Immature natural killer cell (primary cell): ENCODE measurements around the gene RALGDS. TPM values are rescaled to one million over a fixed set of nuclear protein-coding genes. Genes with fewer than 3 reads are reported as not detected.
"Not testable (repeated sequence)": the region's sequence is repeated elsewhere in the genome, so short reads cannot be mapped to it uniquely, and the experiment has no call there.

Source experiments
- DNase-seq, 3 donors: peaks; one replicate each; pipeline ENCODE4 v3.0.0; 2022; ENCODE audit warnings: mixed read lengths in 1 of 3
- H3K27ac Mint-ChIP-seq, 6 donors: one replicate each; pipeline ENCODE4 v1.8.0; 2020; ENCODE audit warnings: mixed read lengths in 6 of 6, mild to moderate bottlenecking in 5 of 6, inconsistent platforms in 4 of 6, moderate library complexity in 3 of 6
- H3K27me3 Mint-ChIP-seq, 3 donors: one replicate each; pipeline ENCODE4 v1.8.0; 2020 to 2021; ENCODE audit warnings: low read depth in 3 of 3, mild to moderate bottlenecking in 3 of 3, mixed read lengths in 3 of 3, moderate library complexity in 3 of 3, inconsistent platforms in 1 of 3
- H3K36me3 Mint-ChIP-seq, 3 donors: one replicate each; pipeline ENCODE4 v1.8.0; 2020; ENCODE audit warnings: mixed read lengths in 3 of 3, inconsistent platforms in 2 of 3, mild to moderate bottlenecking in 2 of 3
- H3K4me1 Mint-ChIP-seq, 2 donors: one replicate each; pipeline ENCODE4 v1.8.0; 2020; ENCODE audit warnings: inconsistent platforms in 2 of 2, mild to moderate bottlenecking in 2 of 2, mixed read lengths in 2 of 2, moderate library complexity in 1 of 2
- H3K4me3 Mint-ChIP-seq, 5 donors: one replicate each; pipeline ENCODE4 v1.8.0; 2020; ENCODE audit warnings: mild to moderate bottlenecking in 5 of 5, mixed read lengths in 5 of 5, inconsistent platforms in 3 of 5, moderate library complexity in 3 of 5
- H3K9me3 Mint-ChIP-seq, 6 donors: one replicate each; pipeline ENCODE4 v1.8.0; 2020; ENCODE audit warnings: mild to moderate bottlenecking in 6 of 6, mixed read lengths in 6 of 6, inconsistent platforms in 4 of 6, moderate library complexity in 3 of 6
- polyA plus RNA-seq, 3 donors: library from polyadenylated mRNA; unstranded; fragments of 300-500 nt; fragmentation: Illumina TruSeq; gene quantifications; one replicate each; pipeline ENCODE4 v1.2.3, GENCODE V29; 2021

Gene RALGDS
- polyA plus RNA-seq, 3 donors from 2014 or later, result 31.2 to 68.8 (median 31.6) TPM

DNA sequence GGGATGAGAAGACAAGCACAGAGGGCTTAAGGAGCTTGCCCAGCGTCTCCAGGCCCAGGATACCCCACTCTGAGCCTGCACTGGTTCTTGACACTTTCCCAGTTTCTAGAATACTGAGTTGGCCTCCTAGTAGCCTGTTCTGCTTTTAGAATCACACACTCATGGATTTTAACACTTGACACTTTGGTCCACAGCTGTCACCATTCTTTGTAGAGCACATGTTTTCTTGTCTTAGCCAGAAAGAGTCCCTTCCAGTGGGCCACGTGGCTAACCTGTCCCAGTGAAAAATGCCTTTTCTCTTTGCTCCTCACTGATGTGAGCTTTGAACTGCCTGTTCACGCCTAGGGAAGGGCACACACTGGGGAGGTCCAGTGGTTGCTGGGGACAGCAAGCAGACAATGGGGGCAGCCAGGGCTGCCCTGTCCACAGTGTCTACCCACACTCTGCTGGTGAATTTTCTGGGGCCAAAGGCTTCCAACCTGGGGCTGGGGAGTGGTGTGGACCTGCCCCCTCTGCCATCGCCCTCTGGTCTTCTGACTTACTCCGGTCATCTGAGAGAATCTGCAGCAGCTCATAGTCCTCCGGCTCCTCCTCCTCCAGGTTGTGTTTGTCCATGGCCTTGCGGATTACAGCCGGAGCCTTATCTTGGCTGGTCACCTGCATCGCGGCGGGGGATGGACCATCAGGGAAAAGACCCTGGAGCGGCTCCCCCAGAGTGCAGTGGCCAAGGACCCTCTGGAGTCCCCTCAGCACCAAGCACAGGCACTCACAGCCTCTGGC lies 21.1 kb downstream of the RALGDS start:
- Mint-ChIP-seq H3K9me3 (peaks cover 0 to 8% (median 3%) of the 10 kb centered on the region in 6 donors), H3K36me3 (peaks cover 26 to 43% (median 30%) of the 10 kb centered on the region in 3 donors), H3K4me3 (no peak overlapping the region), H3K27ac (no peak overlapping the region), H3K4me1 (no peaks in the 10 kb centered on the region), H3K27me3 (peaks cover 2% of the 10 kb centered on the region in 3 donors)
- no peak for DNase-seq

GRCh38 chr9:133098871-133099270 lies 22.2 kb downstream of the RALGDS start:
- H3K4me1 Mint-ChIP-seq, result no peaks in the 10 kb centered on the region
- no peak overlapping the region for H3K27ac Mint-ChIP-seq
- DNase-seq, result no peak
- peaks cover 2% of the 10 kb centered on the region in 3 donors for H3K27me3 Mint-ChIP-seq
- peaks cover 26 to 43% (median 31%) of the 10 kb centered on the region in 3 donors for H3K36me3 Mint-ChIP-seq
- H3K4me3 Mint-ChIP-seq, result no peak overlapping the region
- peaks cover 0 to 8% (median 4%) of the 10 kb centered on the region in 6 donors for H3K9me3 Mint-ChIP-seq

- H3K27me3 Mint-ChIP-seq, result peaks cover 2% of the 10 kb centered on the region in 3 donors
- H3K27ac Mint-ChIP-seq, result no peak overlapping the region
- H3K9me3 Mint-ChIP-seq, result peaks cover 0 to 8% (median 4%) of the 10 kb centered on the region in 6 donors
- DNase-seq, result no peak
- peaks cover 26 to 41% (median 30%) of the 10 kb centered on the region in 3 donors for H3K36me3 Mint-ChIP-seq
- H3K4me3 Mint-ChIP-seq, result no peak overlapping the region
- H3K4me1 Mint-ChIP-seq, result no peaks in the 10 kb centered on the region
Observed at GRCh38 chr9:133098104-133098754, 22.8 kb downstream of the RALGDS start.

- Mint-ChIP-seq H3K4me3 (no peak overlapping the region), H3K27me3 (no peaks in the 10 kb centered on the region), H3K9me3 (peaks cover 0 to 8% (median 3%) of the 10 kb centered on the region in 6 donors), H3K36me3 (peaks cover 26 to 34% (median 27%) of the 10 kb centered on the region in 3 donors), H3K27ac (peak overlapping the region in 1 of 6 donors; percentile 7), H3K4me1 (peaks cover 0 to 1% of the 10 kb centered on the region in 2 donors)
- DNase-seq, result no peak
Observed at GRCh38 chr9:133094842-133095393, 26.1 kb downstream of the RALGDS start.

DNA sequence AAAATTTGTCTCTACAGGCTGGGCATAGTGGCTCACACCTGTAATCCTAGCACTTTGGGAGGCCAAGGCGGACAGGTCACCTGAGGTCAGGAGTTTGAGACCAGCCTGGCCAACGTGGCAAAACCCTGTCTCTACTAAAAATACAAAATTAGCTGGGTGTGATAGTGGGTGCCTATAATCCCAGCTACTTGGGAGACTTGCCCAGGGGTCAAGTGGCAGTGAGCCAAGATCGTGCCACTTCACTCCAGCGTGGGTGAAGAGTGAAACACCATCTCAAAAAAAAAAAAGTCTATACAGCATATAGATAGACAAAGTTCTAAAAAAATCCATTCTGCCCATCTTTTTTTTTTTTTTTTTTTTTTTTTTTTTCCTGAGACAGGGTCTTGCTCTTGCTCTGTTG lies 26.7 kb downstream of the RALGDS start:
- H3K4me3 Mint-ChIP-seq, DNase-seq, H3K4me1 Mint-ChIP-seq, H3K27me3 Mint-ChIP-seq, H3K9me3 Mint-ChIP-seq: not testable (repeated sequence)
- Mint-ChIP-seq H3K36me3 (peaks cover 25 to 32% (median 26%) of the 10 kb centered on the region in 3 donors), H3K27ac (peak overlapping the region in 1 of 6 donors; percentile 17)

DNA sequence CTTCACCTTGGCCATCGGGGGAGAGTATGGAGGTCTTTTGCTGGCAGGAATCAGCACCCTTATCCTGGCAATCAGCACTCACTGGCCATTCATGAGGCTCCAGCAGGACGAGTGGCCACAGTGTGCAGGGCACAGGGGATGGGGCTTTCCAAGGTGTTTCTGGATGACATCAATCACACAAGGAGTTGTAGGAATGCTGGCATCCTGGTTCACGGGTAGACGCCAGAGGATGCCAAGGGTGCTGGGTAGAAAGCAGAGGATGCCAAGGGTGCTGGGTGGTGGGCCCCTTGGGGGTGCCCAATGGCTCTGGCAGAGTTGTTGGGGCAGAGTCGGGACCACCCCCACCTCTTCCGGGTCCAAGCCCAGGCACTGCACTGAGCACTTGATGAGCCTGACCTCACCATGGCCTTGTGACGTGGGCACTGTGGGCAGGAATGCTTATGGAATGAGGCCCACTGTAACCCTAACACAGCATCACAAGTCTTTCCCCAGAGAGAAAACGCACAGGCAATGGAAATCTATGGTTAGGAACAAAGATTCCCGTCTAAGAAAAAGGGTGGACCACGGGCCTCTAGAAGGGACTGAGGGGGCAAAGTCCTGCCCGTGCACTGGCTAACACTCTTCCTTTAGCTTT lies 30.2 kb downstream of the RALGDS start:
- Mint-ChIP-seq H3K4me3 (no peak overlapping the region), H3K27ac (peak overlapping the region in 1 of 6 donors; percentile 18), H3K27me3 (peaks cover 0 to 3% (median 0%) of the 10 kb centered on the region in 3 donors), H3K9me3 (peaks cover 0 to 6% (median under 1%) of the 10 kb centered on the region in 6 donors), H3K36me3 (peaks cover under 1 to 7% (median under 1%) of the 10 kb centered on the region in 3 donors), H3K4me1 (peaks cover 0 to 1% of the 10 kb centered on the region in 2 donors)
- DNase-seq, result no peak

GRCh38 chr9:133090187-133090586 lies 30.9 kb downstream of the RALGDS start:
- Mint-ChIP-seq H3K9me3 (peaks cover 0 to 4% (median 0%) of the 10 kb centered on the region in 6 donors), H3K4me3 (no peak overlapping the region), H3K27ac (no peak overlapping the region), H3K27me3 (peaks cover 0 to 3% (median under 1%) of the 10 kb centered on the region in 3 donors), H3K4me1 (peaks cover 0 to 1% of the 10 kb centered on the region in 2 donors), H3K36me3 (peaks cover 0 to 4% (median 0%) of the 10 kb centered on the region in 3 donors)
- DNase-seq, result no peak

- H3K27ac Mint-ChIP-seq, result peak overlapping the region in 2 of 6 donors; percentile 5 to 69
- H3K36me3 Mint-ChIP-seq, result no peaks in the 10 kb centered on the region
- H3K9me3 Mint-ChIP-seq, result no peaks in the 10 kb centered on the region
- no peak for DNase-seq
- H3K4me3 Mint-ChIP-seq, result no peak overlapping the region
- H3K4me1 Mint-ChIP-seq, result peaks cover 0 to 1% of the 10 kb centered on the region in 2 donors
- H3K27me3 Mint-ChIP-seq, result peaks cover 0 to 3% (median 1%) of the 10 kb centered on the region in 3 donors
Observed at GRCh38 chr9:133089271-133089671, 31.8 kb downstream of the RALGDS start.

- H3K27me3 Mint-ChIP-seq, result peaks cover 0 to 3% (median 1%) of the 10 kb centered on the region in 3 donors
- peaks cover 0 to 1% of the 10 kb centered on the region in 2 donors for H3K4me1 Mint-ChIP-seq
- H3K27ac Mint-ChIP-seq, result peak overlapping the region in 2 of 6 donors; percentile 5 to 69
- H3K9me3 Mint-ChIP-seq, result no peaks in the 10 kb centered on the region
- no peak for DNase-seq
- H3K4me3 Mint-ChIP-seq, result no peak overlapping the region
- H3K36me3 Mint-ChIP-seq, result no peaks in the 10 kb centered on the region
Observed at GRCh38 chr9:133088756-133089155, 32.3 kb downstream of the RALGDS start.

GRCh38 chr9:133088146-133088750 lies 32.8 kb downstream of the RALGDS start:
- no peak overlapping the region for H3K4me3 Mint-ChIP-seq
- peaks cover 0 to 1% of the 10 kb centered on the region in 2 donors for H3K4me1 Mint-ChIP-seq
- no peaks in the 10 kb centered on the region for H3K36me3 Mint-ChIP-seq
- H3K27me3 Mint-ChIP-seq, result peaks cover 0 to 3% (median 1%) of the 10 kb centered on the region in 3 donors
- H3K27ac Mint-ChIP-seq, result no peak overlapping the region
- no peak for DNase-seq
- no peaks in the 10 kb centered on the region for H3K9me3 Mint-ChIP-seq

DNA sequence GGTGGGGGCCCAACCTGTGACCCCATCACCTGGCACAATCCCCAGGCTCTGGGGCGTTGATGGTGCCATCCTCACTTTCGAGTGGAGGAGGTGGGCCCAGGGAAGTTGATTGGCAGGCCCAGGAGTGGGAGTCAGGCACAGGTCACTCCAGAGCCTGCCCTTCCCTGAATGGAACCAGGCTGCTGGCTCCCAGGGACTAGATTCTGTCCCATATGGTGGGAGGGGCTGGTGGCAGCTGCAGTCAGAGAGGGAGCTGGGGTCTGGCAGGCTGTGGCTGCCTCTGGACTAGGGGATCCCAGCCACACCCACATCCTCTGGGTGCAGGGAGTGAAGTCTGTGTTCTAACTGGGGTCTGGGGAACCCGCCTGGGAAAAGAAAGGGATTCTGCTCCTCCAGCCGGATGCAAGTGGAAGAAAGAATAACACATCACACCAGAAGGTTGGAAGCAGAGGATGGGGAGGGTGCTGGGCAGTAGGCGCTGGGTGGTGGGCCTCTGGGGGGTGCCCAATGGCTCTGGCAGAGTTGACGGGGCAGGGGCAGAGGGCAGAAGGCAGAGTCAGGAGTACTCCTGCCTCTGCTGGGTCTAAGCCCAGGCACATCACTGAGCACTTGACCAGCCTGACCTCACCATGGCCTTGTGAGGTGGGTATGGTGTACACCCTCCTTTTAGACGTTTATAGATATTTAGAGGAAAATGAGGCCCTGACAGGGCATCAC lies 33.5 kb downstream of the RALGDS start:
- peaks cover 0 to 1% of the 10 kb centered on the region in 2 donors for H3K4me1 Mint-ChIP-seq
- DNase-seq, result no peak
- no peaks in the 10 kb centered on the region for H3K36me3 Mint-ChIP-seq
- no peak overlapping the region for H3K4me3 Mint-ChIP-seq
- no peak overlapping the region for H3K27ac Mint-ChIP-seq
- H3K27me3 Mint-ChIP-seq, result peaks cover 0 to 3% (median 1%) of the 10 kb centered on the region in 3 donors
- no peaks in the 10 kb centered on the region for H3K9me3 Mint-ChIP-seq

- H3K4me3 Mint-ChIP-seq, result no peak overlapping the region
Observed at GRCh38 chr9:133086894-133087293, 34.1 kb downstream of the RALGDS start.

More at GRCh38 chr9:133086894-133087293, 34.1 kb downstream of the RALGDS start:
- Mint-ChIP-seq H3K4me1 (no peaks in the 10 kb centered on the region), H3K9me3 (no peaks in the 10 kb centered on the region), H3K27ac (no peak overlapping the region), H3K36me3 (no peaks in the 10 kb centered on the region), H3K27me3 (peaks cover 0 to 3% (median 1%) of the 10 kb centered on the region in 3 donors)
- no peak for DNase-seq
